C4-2B (cell line): ENCODE data around the gene ALDH16A1.

Experiments used
- H3K27ac ChIP-seq: fragments of 450-650 bp; 2 replicates; pipeline ENCODE4 v1.5.1; 2017
- ZFX ChIP-seq: fragments of 450-650 bp; IDR thresholded peaks from 2 replicates; pipeline ENCODE4 v1.6.1; 2017
- TF ChIP-seq, protein P1 (sequence below): fragments of 450-650 bp; conservative IDR thresholded peaks from 2 replicates; pipeline ENCODE4 v1.5.1; 2017; ENCODE audit warnings: mild to moderate bottlenecking

The ALDH16A1 gene

DNA sequence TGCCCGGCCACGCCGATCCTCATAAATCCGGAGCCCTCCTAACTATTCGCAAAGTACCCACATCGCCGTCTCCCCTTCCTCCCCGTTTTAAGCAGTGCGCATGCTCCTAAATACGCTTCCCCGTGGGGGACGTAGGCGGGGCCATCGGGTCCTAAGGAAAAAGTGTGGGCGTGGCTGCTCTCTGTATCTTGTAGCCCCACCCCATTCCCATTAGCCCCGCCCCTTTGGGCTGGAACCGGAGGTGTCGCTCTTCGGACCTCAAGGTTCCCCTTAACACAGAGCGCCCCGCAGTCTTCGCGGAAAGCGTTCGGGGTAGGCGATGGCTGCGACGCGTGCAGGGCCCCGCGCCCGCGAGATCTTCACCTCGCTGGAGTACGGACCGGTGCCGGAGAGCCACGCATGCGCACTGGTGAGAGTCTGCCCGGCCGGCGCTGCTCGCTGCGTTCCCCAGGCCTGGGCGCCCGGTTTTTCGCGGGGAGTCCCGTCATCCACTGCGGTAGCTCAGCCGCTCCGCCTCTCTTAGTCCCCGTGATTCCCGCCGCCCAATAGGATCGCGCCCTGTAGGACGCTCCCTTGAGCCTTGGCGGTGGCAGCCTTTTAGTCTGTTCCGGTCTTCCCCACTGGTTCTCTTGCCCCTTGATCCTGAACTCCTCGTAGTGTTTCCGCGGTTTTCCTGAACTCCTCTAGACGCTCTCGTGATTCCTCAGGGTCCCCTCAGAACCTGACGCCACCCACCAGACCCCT is at the start of gene ALDH16A1:
ALDH16A1 (plus strand) TSS at position 213 of the 744 bp plus-strand sequence; CDS start at position 320, 107 bp downstream.
- peak within 1 kb of the TSS; percentile 83 for H3K27ac ChIP-seq
- TF ChIP-seq ZFX = no peak
- TF ChIP-seq, protein P1, sequence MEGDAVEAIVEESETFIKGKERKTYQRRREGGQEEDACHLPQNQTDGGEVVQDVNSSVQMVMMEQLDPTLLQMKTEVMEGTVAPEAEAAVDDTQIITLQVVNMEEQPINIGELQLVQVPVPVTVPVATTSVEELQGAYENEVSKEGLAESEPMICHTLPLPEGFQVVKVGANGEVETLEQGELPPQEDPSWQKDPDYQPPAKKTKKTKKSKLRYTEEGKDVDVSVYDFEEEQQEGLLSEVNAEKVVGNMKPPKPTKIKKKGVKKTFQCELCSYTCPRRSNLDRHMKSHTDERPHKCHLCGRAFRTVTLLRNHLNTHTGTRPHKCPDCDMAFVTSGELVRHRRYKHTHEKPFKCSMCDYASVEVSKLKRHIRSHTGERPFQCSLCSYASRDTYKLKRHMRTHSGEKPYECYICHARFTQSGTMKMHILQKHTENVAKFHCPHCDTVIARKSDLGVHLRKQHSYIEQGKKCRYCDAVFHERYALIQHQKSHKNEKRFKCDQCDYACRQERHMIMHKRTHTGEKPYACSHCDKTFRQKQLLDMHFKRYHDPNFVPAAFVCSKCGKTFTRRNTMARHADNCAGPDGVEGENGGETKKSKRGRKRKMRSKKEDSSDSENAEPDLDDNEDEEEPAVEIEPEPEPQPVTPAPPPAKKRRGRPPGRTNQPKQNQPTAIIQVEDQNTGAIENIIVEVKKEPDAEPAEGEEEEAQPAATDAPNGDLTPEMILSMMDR = no peak

DNA sequence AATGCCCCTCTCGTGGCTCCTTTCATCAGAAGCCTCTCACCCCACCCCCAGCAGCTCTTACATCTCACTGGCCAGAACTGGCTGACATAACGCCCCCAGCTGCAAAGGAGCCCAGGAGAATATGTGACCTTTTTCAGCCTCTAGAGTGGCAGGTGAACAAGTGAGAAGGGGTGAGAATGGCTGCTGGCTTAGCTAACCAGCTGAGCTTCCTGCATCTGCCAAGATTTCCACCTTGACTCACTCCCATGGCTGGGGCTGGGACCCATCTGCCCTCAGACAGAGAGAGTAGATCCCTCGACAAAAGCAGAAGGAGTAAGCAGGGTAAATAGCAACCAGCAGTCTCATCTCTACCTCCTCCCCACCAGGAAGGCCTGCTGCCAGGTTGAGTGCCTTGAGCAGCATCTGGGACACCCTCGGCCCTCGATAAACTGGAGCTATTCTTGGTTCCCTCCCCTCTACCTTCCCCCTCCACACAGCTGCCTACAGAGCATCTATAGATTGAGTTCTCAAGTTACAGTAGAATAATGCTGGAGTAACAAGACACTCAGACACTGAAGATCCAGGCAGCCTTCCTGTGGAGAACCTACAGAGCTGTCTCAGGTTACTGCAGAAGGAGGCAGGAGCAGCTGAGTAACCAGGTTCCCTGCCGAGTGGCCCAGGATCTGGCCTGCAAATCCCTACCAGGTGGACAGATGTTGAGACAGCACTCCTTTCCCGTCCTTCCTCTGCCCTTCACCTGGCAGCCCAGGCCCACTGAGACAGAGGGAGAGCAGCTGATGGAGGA is 49.4 kb upstream of the ALDH16A1 start:
- TF ChIP-seq, protein P1 = no peak
- TF ChIP-seq ZFX = no peak

GRCh38 chr19:49407079-49407478 is 45.9 kb upstream of the ALDH16A1 start:
- TF ChIP-seq, protein P1 = no peak
- no peak for TF ChIP-seq ZFX

More for the DNA sequence above, 49.4 kb upstream of the ALDH16A1 start:
- peak overlapping the region; percentile 8; the same call in 1 of the 2 replicates for H3K27ac ChIP-seq

DNA sequence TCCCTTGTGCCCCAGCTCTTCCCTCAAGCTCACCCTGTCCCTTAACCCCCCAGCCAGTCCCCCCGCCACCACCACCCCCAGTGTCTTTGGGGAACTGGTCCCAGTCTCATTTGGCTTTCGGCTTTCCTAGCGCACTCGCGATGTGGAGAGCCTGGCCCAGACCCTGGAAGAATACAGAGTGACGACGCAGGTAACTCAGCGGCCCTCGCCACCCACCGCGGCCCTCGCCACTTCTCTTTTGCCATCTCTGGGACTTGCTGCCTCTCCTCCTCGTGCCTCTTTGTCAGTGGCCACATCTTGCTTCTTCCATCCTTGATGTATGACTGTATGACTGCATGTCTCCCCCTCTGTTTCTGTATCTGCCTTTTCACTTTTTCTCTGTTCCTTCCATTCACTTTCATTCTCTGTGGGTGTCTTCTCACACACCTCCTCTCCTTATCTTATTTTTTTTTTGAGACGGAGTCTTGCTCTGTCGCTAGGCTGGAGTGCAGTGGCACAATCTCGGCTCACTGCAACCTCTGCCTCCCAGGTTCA is 45.5 kb upstream of the ALDH16A1 start:
- no peak for TF ChIP-seq ZFX
- TF ChIP-seq, protein P1 = no peak
- no peak overlapping the region for H3K27ac ChIP-seq

More at GRCh38 chr19:49407079-49407478, 45.9 kb upstream of the ALDH16A1 start:
- no peak overlapping the region for H3K27ac ChIP-seq

DNA sequence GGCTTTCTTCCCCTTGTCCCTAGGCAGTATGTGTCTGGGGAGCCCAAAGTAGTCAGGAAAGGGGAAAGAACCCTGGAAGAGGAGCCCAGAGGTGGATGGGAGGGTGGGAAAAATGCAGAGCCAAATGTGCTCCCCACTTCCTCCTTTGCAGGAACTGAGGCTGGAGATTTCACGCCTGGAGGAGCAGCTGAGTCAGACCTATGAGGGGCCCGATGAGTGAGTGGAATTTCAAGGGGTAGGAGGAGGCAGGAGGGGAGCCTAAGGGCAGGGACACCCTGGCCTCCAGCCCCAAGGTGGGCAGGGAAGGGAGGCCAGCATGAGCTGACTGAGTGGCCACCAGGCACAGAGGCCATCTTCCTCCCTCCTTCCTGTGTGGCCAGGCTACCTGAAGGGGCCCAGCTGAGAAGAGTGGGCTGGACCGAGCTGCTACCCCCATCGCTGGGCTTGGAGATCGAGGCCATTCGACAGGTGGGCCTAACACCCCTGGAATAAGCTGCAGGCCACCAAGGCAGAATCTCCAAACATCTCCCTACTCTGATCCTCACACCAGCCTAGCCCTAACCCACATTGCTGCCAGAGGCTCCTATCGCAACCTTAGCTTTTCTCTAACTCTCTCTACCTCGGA is 44.1 kb upstream of the ALDH16A1 start:
- TF ChIP-seq, protein P1 = no peak
- no peak for TF ChIP-seq ZFX
- no peak overlapping the region for H3K27ac ChIP-seq

DNA sequence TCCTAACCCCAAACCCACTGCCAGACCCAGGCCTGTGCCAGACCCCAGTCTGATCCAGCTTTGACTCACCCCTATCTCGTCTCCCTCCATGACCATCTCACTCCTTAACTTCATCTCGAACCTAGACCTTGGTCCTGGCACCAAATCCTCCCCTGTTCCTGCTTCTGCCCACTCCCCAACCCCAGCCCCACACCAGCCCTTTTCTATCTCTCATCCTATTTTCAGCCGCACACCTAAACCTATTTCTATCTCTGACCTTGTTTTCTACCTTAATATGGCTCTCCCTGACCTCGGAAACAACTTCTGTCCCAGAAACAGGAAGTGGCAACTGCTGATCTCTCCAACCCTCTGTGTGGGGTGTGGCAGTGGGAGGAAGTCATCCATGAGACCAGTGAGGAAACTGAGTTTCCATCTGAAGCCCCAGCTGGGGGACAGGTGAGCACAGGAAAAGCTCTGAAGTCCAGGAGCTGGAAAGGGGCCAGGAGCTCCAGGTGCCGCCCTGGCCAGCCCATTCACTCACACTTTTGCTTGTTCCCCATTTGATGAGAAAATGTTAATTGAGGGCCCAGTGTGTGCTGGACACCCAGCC is 43.5 kb upstream of the ALDH16A1 start:
- no peak overlapping the region for H3K27ac ChIP-seq
- TF ChIP-seq, protein P1 = no peak
- no peak for TF ChIP-seq ZFX
